Epithelial cell of alveolus of lung (primary cell): ENCODE results near the gene POLR2I. TPM values are rescaled to one million over a fixed set of nuclear protein-coding genes. Genes with fewer than 3 reads are reported as not detected.

Source experiments
- total RNA-seq: library from RNA; depleted of rRNA; stranded (reverse); fragments of >200 nt; gene quantifications from 2 replicates; pipeline ENCODE4 v1.2.1, GENCODE V29; 2015

Gene POLR2I
- total RNA-seq = 20.4 and 69.3 TPM in 2 replicates

DNA sequence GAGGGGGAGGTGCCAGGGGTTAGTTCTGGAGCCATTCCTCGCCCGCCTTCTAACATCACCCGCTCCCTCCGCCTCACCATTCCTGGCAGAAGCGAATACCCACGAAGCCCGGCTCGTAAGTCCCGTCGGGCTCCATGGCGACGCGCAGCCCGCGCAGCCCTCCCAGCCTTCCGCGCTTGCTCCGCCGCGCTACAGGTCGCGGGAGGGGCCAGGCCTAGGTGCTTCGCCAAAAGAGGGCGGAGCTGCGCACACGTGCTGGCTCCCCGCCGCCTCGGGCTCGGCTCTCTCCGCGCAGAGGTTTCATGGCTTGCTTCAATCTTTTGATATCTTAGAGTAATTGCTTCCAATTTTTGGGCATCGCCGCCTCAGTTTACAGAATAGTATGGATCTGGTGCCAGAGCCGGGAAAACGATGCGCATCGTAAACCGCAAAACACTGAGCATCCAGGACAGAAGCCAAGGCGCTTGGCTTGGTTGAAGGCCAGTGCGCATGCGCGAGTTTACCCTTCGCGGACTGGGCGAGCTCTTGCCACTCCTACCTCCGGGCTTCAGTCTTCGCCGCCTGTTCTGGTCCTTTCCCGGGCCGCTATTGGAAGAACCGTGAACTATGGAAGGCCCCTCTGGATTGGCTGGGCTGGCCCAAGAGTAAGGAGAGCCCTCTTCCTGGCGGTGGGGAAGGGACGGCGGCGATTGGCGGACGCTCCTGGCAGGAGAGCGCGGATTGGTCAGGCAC is at the start of gene POLR2I:
Gene POLR2I, minus strand, starts transcription at position 155 of the 732 bp plus-strand sequence. Its CDS starts 19 bp downstream, at position 136.

DNA sequence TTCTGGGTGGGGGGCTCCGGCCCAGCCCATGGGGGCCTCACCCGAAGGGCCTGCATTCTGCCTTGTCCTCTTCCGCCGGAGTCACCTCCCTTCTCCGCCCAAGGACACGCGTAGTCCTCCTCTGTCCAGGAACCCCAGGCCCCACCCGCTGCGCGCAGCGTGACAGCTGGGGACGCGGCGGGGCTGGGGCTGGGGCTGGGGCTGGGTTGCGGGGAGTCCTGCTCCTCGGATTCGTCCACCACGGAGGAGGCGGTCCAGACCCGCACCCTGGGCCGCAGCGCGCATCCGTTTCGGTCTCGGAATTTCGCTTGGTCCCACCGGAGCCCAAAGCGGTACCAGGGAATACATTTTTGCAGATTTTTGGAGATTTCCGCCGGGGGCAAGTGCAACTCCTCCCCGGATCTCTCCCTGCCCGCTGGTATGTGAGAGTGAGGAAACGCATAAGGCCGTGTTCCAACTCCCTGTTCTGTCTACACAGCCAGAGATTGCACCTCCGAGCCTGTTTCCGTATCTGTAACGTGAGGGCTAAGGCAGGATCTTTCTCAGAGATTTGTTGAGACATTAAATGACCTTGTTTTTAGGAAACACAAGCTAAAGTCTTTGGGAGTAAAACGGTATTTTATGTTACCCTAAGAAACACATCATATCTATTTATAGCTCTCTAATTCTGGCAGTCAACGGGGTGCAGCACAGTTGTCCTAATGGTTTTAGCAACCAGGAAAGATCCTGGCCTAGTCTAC is 37.8 kb upstream of the POLR2I start, which contains the start of gene COX7A1:
Gene COX7A1, minus strand, starts transcription at position 96 of the 740 bp plus-strand sequence. Its CDS starts 40 bp downstream, at position 56.

DNA sequence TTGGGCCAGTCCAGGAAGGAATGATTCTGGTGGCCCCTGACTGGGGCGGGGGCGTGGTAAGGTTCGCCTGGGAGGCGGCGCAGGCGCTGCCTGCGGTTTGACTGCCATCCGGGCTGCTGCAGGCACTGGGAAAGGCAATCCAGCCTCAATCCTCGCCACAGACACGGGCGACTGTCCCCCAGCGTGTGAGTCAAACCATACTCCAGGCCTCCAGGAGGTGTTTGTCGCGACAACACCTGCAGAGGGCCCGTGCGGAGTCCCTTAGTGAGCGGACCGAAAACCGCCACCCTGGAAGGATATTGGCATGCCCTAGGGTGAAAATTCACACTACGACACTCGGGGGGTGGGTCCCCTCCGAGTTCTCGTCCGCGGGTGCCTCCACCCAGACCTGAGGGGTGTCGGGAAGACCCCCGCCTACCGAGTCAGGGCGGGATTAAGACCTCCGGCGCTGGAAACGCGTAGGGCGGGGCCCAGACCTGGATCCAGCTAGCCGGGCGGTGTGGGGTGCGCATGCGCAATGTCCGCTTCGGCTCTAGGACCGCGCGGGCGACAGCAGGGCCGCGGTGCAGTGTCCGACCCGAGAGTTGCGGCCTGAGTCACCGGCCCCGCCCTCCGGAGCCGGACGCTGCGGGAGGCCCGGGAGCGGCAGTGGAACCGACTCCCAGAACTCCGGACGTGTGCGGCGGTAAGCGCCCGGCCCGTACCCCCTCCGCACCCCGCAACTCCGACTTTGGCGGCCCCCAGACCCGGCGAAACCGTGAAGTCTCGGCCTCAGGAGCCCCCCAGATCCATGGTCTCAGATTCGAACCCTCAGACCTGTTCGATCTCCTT is 25.0 kb upstream of the POLR2I start, which contains the start of gene CAPNS1:
Gene CAPNS1, plus strand, starts transcription at position 594 of the 831 bp plus-strand sequence. CDS start 946 bp downstream, outside the sequence.

GRCh38 chr19:36115453-36116343 is 1.0 kb upstream of the POLR2I start, which contains the start of gene TBCB:
TBCB (plus strand) TSS chr19:36115468; CDS start chr19:36115561, 93 bp downstream.

GRCh38 chr19:36110487-36111199 is 4.0 kb downstream of the POLR2I start, which contains the start of gene OVOL3:
OVOL3 (plus strand) TSS chr19:36111143; CDS start chr19:36111203, 60 bp downstream.

Other genes with a start within 250 kb of the POLR2I start
- gene APLP1, start 246.3 kb downstream of the POLR2I start, total RNA-seq = 12.8 and 17.3 TPM in 2 replicates
- 2.6 and 3.7 TPM in 2 replicates for gene NFKBID, start 214.3 kb downstream of the POLR2I start, total RNA-seq
- gene HCST, start 212.3 kb downstream of the POLR2I start, total RNA-seq = not detected in 2 replicates
- not detected in 2 replicates for gene TYROBP, start 206.6 kb downstream of the POLR2I start, total RNA-seq
- 8.5 and 13.9 TPM in 2 replicates for gene LRFN3, start 178.5 kb downstream of the POLR2I start, total RNA-seq
- gene SDHAF1, start 119.7 kb downstream of the POLR2I start, total RNA-seq = 35.6 and 42.5 TPM in 2 replicates
- 0.08 and 1.2 TPM in 2 replicates for gene SYNE4, start 106.1 kb downstream of the POLR2I start, total RNA-seq
- gene ALKBH6, start 100.7 kb downstream of the POLR2I start, total RNA-seq = 38.8 and 39.5 TPM in 2 replicates
- gene CLIP3, start 82.0 kb downstream of the POLR2I start, total RNA-seq = 14.1 and 36.4 TPM in 2 replicates
- gene THAP8, start 60.6 kb downstream of the POLR2I start, total RNA-seq = 5.3 and 7.9 TPM in 2 replicates
- 1.0 and 5.0 TPM in 2 replicates for gene WDR62, start 60.0 kb downstream of the POLR2I start, total RNA-seq
- gene OVOL3, start 3.7 kb downstream of the POLR2I start, total RNA-seq = not detected in 2 replicates
- gene TBCB, start 593 bp upstream of the POLR2I start, total RNA-seq = 137 and 315 TPM in 2 replicates
- 155 and 343 TPM in 2 replicates for gene CAPNS1, start 25.2 kb upstream of the POLR2I start, total RNA-seq
- 14.1 and 22.6 TPM in 2 replicates for gene COX7A1, start 37.6 kb upstream of the POLR2I start, total RNA-seq
- gene ZNF565, start 99.8 kb upstream of the POLR2I start, total RNA-seq = 1.4 and 3.1 TPM in 2 replicates
- gene ZNF146, start 100.2 kb upstream of the POLR2I start, total RNA-seq = 65.7 and 108 TPM in 2 replicates